Subcutaneous adipose tissue (tissue), 4 donors: ENCODE results near the gene SPHK2. TPM values are rescaled to one million over a fixed set of nuclear protein-coding genes. Genes with fewer than 3 reads are reported as not detected.

Experiments
- total RNA-seq, 4 donors: library from RNA; depleted of rRNA; stranded (reverse); fragments of >200 nt; gene quantifications; one replicate each; pipeline ENCODE4 v1.1.0, GENCODE V29; 2016
- TF ChIP-seq, protein P1 (sequence below): fragments of 450-650 bp; IDR thresholded peaks from one replicate; pipeline ENCODE4 v1.5.1; 2016; ENCODE audit warnings: low read depth, mild to moderate bottlenecking, control low read depth, antibody characterized with exemption, moderate library complexity

Gene SPHK2
- total RNA-seq, 4 donors from 2014 or later: 4.9 to 33.2 (median 9.1) TPM

DNA sequence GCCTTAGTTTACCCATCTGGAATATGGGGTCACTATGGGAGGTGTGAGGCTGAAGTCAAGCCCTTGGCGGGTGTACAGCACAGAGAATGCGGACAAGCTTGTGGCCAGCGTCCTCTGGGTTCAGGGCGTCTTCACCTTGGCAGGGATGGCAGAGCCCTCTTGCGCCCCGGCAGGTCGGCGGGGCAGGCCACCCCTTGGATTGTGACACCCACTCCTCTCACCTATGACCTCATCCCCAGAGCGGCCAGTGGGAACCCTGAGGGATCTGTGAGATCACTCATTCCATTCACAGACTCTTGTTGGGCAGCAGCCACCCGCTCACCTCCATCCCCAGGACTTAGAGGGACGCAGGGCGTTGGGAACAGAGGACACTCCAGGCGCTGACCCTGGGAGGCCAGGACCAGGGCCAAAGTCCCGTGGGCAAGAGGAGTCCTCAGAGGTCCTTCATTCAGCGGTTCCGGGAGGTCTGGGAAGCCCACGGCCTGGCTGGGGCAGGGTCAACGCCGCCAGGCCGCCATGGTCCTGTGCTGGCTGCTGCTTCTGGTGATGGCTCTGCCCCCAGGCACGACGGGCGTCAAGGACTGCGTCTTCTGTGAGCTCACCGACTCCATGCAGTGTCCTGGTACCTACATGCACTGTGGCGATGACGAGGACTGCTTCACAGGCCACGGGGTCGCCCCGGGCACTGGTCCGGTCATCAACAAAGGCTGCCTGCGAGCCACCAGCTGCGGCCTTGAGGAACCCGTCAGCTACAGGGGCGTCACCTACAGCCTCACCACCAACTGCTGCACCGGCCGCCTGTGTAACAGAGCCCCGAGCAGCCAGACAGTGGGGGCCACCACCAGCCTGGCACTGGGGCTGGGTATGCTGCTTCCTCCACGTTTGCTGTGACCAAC, 12.6 kb upstream of the SPHK2 start, which contains the start of gene SPACA4:
SPACA4 (plus strand) TSS at position 280 of the 896 bp plus-strand sequence; CDS start at position 517, 237 bp downstream.
- TF ChIP-seq, protein P1, sequence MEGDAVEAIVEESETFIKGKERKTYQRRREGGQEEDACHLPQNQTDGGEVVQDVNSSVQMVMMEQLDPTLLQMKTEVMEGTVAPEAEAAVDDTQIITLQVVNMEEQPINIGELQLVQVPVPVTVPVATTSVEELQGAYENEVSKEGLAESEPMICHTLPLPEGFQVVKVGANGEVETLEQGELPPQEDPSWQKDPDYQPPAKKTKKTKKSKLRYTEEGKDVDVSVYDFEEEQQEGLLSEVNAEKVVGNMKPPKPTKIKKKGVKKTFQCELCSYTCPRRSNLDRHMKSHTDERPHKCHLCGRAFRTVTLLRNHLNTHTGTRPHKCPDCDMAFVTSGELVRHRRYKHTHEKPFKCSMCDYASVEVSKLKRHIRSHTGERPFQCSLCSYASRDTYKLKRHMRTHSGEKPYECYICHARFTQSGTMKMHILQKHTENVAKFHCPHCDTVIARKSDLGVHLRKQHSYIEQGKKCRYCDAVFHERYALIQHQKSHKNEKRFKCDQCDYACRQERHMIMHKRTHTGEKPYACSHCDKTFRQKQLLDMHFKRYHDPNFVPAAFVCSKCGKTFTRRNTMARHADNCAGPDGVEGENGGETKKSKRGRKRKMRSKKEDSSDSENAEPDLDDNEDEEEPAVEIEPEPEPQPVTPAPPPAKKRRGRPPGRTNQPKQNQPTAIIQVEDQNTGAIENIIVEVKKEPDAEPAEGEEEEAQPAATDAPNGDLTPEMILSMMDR: no peak

DNA sequence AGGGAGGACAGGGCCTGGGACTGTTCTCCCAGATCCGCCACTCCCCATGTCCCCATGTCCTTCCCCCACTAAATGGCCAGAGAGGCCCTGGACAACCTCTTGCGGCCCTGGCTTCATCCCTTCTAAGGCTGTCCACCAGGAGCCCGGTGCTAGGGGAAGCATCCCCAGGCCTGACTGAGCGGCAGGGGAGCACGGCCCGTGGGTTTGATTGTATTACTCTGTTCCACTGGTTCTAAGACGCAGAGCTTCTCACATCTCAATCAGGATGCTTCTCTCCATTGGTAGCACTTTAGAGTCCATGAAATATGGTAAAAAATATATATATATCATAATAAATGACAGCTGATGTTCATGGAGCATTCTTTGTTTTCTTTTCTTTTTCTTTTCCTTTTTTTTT, 11.9 kb upstream of the SPHK2 start:
- TF ChIP-seq, protein P1: no peak

DNA sequence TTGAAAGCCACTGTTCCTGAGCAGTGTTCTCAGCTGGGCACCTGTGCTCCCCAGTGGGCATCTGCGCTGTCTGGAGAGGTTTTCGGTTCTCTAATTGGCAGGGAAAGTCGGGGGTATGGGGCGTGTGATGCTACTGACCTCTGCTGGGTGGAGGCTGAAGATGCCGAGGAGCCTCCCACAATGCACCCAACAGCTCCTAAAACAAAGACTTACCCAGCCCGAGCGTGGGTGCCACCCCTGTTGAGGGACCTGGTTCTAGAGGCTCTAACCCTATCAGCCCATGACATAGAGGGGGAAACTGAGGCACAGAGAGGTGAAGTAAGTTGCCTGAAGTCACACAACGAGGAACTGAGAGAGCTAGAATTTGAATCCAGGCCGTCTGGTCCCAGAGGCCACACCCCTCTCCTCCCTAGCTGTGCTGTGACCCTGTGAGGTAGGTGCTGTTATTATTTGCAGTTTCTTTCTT, 10.5 kb upstream of the SPHK2 start:
- TF ChIP-seq, protein P1: no peak

DNA sequence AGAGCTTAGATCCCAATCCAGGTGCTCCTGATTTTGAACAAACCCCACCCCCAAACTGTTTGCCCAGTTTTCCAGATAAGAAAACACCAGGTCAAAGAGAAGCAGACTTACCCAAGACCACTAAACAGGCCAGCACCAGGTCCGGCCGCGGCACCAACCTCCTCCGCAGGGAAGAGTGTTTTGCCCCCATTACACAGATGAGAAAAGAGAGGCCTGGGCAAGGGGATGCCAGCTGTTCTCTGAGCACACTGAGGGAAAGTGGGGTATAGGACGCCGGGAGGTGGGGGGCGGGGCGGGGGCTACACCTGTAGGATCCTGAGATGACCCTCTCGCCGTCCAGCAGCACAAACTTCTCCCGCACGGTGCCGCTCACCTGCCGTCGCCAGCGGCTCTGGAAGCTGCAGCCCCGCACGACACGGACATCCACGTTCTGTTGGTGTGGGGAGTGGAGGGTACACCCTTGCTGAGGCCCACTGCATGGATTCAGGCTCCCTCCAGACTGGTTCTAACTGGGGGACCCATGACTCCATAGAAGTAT, 9.7 kb upstream of the SPHK2 start:
- TF ChIP-seq, protein P1: no peak

DNA sequence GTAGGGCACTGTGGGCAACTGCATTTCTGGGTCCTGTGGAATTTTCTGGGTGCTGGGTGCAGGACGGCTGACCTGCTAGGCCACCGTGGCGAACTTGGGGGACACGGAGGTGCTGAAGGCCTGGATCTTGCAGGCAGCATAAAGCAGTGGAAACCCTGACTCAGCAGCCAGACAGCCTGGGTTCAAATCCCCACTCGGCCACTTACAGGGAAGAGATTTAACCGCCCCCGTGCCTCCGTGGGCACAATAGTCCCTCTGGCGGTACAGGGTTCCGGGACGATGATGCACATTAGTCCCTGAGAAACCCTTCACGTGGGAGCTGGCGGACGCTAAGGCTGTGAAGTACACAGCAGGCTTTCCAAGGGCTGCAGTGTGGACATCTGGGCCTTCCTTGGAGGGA, 7.4 kb upstream of the SPHK2 start:
- TF ChIP-seq, protein P1: no peak

DNA sequence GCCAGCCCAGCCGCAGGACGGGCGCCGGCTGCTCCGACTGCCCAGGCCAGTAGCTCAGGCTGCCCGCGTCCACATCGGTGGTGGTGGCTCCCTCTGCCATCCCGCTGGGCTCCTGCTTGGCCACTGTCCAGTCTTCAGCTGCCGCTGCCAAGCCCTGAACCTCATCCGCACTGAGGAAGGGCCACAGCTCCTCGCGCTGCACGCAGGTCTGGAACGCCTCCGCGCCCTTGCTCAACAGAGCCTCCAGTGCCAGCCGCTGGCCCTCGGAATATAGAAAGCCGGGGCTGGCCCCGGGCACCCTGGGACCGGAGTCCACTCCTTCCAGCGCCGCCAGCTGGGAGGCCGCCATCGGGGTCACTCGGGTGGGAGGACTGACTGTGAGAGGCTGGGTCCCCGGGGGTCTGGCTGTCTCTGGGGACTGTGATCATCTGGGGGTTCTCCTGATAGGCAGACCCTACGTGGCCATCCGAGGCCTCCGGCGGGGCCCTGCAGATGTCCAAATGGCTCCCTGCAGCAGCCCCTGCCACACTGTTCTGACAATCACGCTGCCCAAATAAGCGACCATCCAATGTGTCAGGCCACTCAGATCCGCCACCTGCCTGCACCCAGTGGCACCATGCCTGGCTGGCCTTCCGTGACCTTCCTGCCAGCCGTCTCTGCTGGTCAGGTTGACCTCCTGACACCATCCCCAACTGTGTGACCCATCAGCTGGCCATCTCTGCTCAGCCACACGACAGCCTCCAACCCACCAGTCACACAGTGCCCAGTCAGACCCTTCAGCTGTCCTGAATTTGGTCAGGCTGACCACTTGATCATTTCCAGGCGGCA, 6.1 kb upstream of the SPHK2 start:
- TF ChIP-seq, protein P1: no peak
